GM06990 (cell line): ENCODE data around the gene KPNA1.
A peak's percentile ranks its signal among the peaks of the same experiment; 100 is the strongest.

Experiments
- DNase-seq: peaks from one replicate; pipeline ENCODE4 v3.0.0-alpha.2; 2011; ENCODE audit not compliant: insufficient read length; ENCODE audit errors: extremely low read depth
- H3K27me3 ChIP-seq: replicated peaks from 2 replicates; pipeline ENCODE4 v1.6.0; 2011; ENCODE audit warnings: low read length; ENCODE audit not compliant: control insufficient read depth, insufficient read depth
- H3K36me3 ChIP-seq: 2 replicates; pipeline ENCODE4 v1.5.1; 2011; ENCODE audit warnings: low read length; ENCODE audit not compliant: control insufficient read depth, insufficient read depth
- H3K4me3 ChIP-seq: replicated peaks from 2 replicates; pipeline ENCODE4 v1.5.1; 2011; ENCODE audit warnings: low read depth, mild to moderate bottlenecking, control low read depth, low read length
- TF ChIP-seq, protein P1 (sequence below): IDR thresholded peaks from 2 replicates; pipeline ENCODE4 v1.5.1; 2011; ENCODE audit warnings: low read length, control low read depth, mild to moderate bottlenecking, inconsistent platforms; ENCODE audit not compliant: insufficient read depth, poor library complexity, severe bottlenecking

KPNA1 gene

GRCh38 chr3:122514123-122515019 lies at the start of gene KPNA1:
TSS of gene KPNA1 (minus strand) at chr3:122514939. CDS start at chr3:122496565, 18,374 bp downstream.
- no peaks in the 10 kb centered on the region for H3K36me3 ChIP-seq
- TF ChIP-seq, protein P1, sequence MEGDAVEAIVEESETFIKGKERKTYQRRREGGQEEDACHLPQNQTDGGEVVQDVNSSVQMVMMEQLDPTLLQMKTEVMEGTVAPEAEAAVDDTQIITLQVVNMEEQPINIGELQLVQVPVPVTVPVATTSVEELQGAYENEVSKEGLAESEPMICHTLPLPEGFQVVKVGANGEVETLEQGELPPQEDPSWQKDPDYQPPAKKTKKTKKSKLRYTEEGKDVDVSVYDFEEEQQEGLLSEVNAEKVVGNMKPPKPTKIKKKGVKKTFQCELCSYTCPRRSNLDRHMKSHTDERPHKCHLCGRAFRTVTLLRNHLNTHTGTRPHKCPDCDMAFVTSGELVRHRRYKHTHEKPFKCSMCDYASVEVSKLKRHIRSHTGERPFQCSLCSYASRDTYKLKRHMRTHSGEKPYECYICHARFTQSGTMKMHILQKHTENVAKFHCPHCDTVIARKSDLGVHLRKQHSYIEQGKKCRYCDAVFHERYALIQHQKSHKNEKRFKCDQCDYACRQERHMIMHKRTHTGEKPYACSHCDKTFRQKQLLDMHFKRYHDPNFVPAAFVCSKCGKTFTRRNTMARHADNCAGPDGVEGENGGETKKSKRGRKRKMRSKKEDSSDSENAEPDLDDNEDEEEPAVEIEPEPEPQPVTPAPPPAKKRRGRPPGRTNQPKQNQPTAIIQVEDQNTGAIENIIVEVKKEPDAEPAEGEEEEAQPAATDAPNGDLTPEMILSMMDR, result no peak
- H3K4me3 ChIP-seq, result peak within 1 kb of the TSS; percentile 91
- peak; percentile 97 for DNase-seq
- H3K27me3 ChIP-seq, result no peaks in the 10 kb centered on the region

GRCh38 chr3:122564155-122564912 lies 49.6 kb upstream of the KPNA1 start, which contains the start of the genes DTX3L and PARP9:
TSS of gene DTX3L (plus strand) at chr3:122564338. CDS start at chr3:122564427, 89 bp downstream.
TSS of gene PARP9 (minus strand) at chr3:122564300. CDS start at chr3:122559620, 4,680 bp downstream.
- DNase-seq, result peak; percentile 82
- peaks cover 2% of the 10 kb centered on the region for H3K36me3 ChIP-seq
- H3K4me3 ChIP-seq, result peak within 1 kb of the TSS; percentile 71
- TF ChIP-seq, protein P1, result no peak
- no peaks in the 10 kb centered on the region for H3K27me3 ChIP-seq

GRCh38 chr3:122563717-122564025 lies 48.9 kb upstream of the KPNA1 start:
- peaks cover 4% of the 10 kb centered on the region for H3K36me3 ChIP-seq
- peak overlapping the region; percentile 71 for H3K4me3 ChIP-seq
- TF ChIP-seq, protein P1, result no peak
- no peak for DNase-seq
- H3K27me3 ChIP-seq, result no peaks in the 10 kb centered on the region

- H3K4me3 ChIP-seq, result peak overlapping the region; percentile 71
- peaks cover 7% of the 10 kb centered on the region for H3K36me3 ChIP-seq
- TF ChIP-seq, protein P1, result no peak
- DNase-seq, result no peak
- H3K27me3 ChIP-seq, result no peaks in the 10 kb centered on the region
Observed at GRCh38 chr3:122562923-122563716, 48.4 kb upstream of the KPNA1 start.

GRCh38 chr3:122560680-122561079 lies 45.9 kb upstream of the KPNA1 start:
- TF ChIP-seq, protein P1, result peak; percentile 55
- Histone ChIP-seq H3K27me3 (no peaks in the 10 kb centered on the region), H3K4me3 (no peak overlapping the region), H3K36me3 (peaks cover 11% of the 10 kb centered on the region)
- peak; percentile 49 for DNase-seq
